BLaER1 (cell line): ENCODE results near the gene ITGB5.

ENCODE experiments used
- H3K27ac ChIP-seq: shearing (Covaris generic); formaldehyde crosslinking; 2 replicates; pipeline ENCODE4 v1.8.1; 2022
- H3K27me3 ChIP-seq: shearing (Covaris generic); formaldehyde crosslinking; 2 replicates; pipeline ENCODE4 v1.8.1; 2022
- H3K36me3 ChIP-seq: shearing (Covaris generic); formaldehyde crosslinking; 2 replicates; pipeline ENCODE4 v1.8.1; 2022
- H3K4me1 ChIP-seq: shearing (Covaris generic); formaldehyde crosslinking; 2 replicates; pipeline ENCODE4 v1.8.1; 2022
- H3K4me2 ChIP-seq: shearing (Covaris generic); formaldehyde crosslinking; 2 replicates; pipeline ENCODE4 v1.8.1; 2022
- H3K4me3 ChIP-seq: shearing (Covaris generic); formaldehyde crosslinking; 2 replicates; pipeline ENCODE4 v1.8.1; 2022
- H3K9ac ChIP-seq: shearing (Covaris generic); formaldehyde crosslinking; 2 replicates; pipeline ENCODE4 v1.8.1; 2022
- H3K9me3 ChIP-seq: shearing (Covaris generic); formaldehyde crosslinking; 2 replicates; pipeline ENCODE4 v1.8.1; 2022
- H4K20me1 ChIP-seq: shearing (Covaris generic); formaldehyde crosslinking; 2 replicates; pipeline ENCODE4 v1.8.1; 2022
- Cebpa-rat ChIP-seq: shearing (Covaris generic); IDR thresholded peaks from 2 replicates; pipeline ENCODE4 v1.8.1; 2022

ITGB5 gene

GRCh38 chr3:124884474-124885101 lies 2.6 kb downstream of the ITGB5 start:
- TF ChIP-seq Cebpa-rat, result no peak
- Histone ChIP-seq H3K4me2 (no peak overlapping the region), H4K20me1 (peaks cover 36% of the 10 kb centered on the region), H3K27ac (no peak overlapping the region), H3K36me3 (no peaks in the 10 kb centered on the region), H3K4me3 (no peak overlapping the region), H3K9ac (no peak overlapping the region), H3K9me3 (no peaks in the 10 kb centered on the region), H3K27me3 (peaks cover 66% of the 10 kb centered on the region), H3K4me1 (peaks cover 22% of the 10 kb centered on the region)

- Histone ChIP-seq H3K9me3 (no peaks in the 10 kb centered on the region), H3K9ac (no peak overlapping the region), H3K4me1 (peaks cover 27% of the 10 kb centered on the region), H3K4me2 (no peak overlapping the region), H3K27me3 (peaks cover 60% of the 10 kb centered on the region), H4K20me1 (peaks cover 36% of the 10 kb centered on the region), H3K36me3 (no peaks in the 10 kb centered on the region), H3K27ac (no peak overlapping the region), H3K4me3 (no peak overlapping the region)
- TF ChIP-seq Cebpa-rat, result no peak
Measured at GRCh38 chr3:124883766-124884473, 3.2 kb downstream of the ITGB5 start.

- Histone ChIP-seq H3K4me1 (peaks cover 35% of the 10 kb centered on the region), H3K4me3 (no peak overlapping the region), H3K36me3 (no peaks in the 10 kb centered on the region), H4K20me1 (peaks cover 28% of the 10 kb centered on the region), H3K27me3 (peaks cover 51% of the 10 kb centered on the region), H3K9me3 (no peaks in the 10 kb centered on the region), H3K9ac (no peak overlapping the region), H3K27ac (no peak overlapping the region), H3K4me2 (no peak overlapping the region)
- TF ChIP-seq Cebpa-rat, result no peak
Measured at GRCh38 chr3:124882816-124883747, 4.1 kb downstream of the ITGB5 start.

GRCh38 chr3:124881976-124882697 lies 5.0 kb downstream of the ITGB5 start:
- no peaks in the 10 kb centered on the region for H3K9me3 ChIP-seq
- TF ChIP-seq Cebpa-rat, result no peak
- no peak overlapping the region for H3K4me2 ChIP-seq
- peaks cover 42% of the 10 kb centered on the region for H3K27me3 ChIP-seq
- H3K4me1 ChIP-seq, result peaks cover 27% of the 10 kb centered on the region
- H3K9ac ChIP-seq, result no peak overlapping the region
- H3K4me3 ChIP-seq, result no peak overlapping the region
- no peak overlapping the region for H3K27ac ChIP-seq
- H3K36me3 ChIP-seq, result no peaks in the 10 kb centered on the region
- H4K20me1 ChIP-seq, result peaks cover 18% of the 10 kb centered on the region

- H3K27ac ChIP-seq, result no peak overlapping the region
Measured at GRCh38 chr3:124879337-124879680, 7.9 kb downstream of the ITGB5 start.

GRCh38 chr3:124878561-124879336 lies 8.4 kb downstream of the ITGB5 start:
- H4K20me1 ChIP-seq, result no peaks in the 10 kb centered on the region; the same call in 1 of the 2 replicates
- no peaks in the 10 kb centered on the region for H3K9me3 ChIP-seq
- H3K4me2 ChIP-seq, result peak overlapping the region; percentile 71
- H3K4me1 ChIP-seq, result peaks cover 19% of the 10 kb centered on the region
- H3K36me3 ChIP-seq, result no peaks in the 10 kb centered on the region
- no peak overlapping the region for H3K27ac ChIP-seq
- H3K4me3 ChIP-seq, result no peak overlapping the region
- H3K27me3 ChIP-seq, result peaks cover 8% of the 10 kb centered on the region
- TF ChIP-seq Cebpa-rat, result no peak
- no peak overlapping the region for H3K9ac ChIP-seq

More at GRCh38 chr3:124879337-124879680, 7.9 kb downstream of the ITGB5 start:
- peaks cover 19% of the 10 kb centered on the region for H3K4me1 ChIP-seq
- peak overlapping the region; percentile 71 for H3K4me2 ChIP-seq
- H3K9me3 ChIP-seq, result no peaks in the 10 kb centered on the region
- TF ChIP-seq Cebpa-rat, result no peak
- H4K20me1 ChIP-seq, result no peaks in the 10 kb centered on the region; the same call in 1 of the 2 replicates
- no peak overlapping the region for H3K4me3 ChIP-seq
- no peaks in the 10 kb centered on the region for H3K36me3 ChIP-seq
- H3K27me3 ChIP-seq, result peaks cover 13% of the 10 kb centered on the region
- H3K9ac ChIP-seq, result no peak overlapping the region

- Histone ChIP-seq H3K36me3 (no peaks in the 10 kb centered on the region), H3K9me3 (no peaks in the 10 kb centered on the region), H3K4me1 (peaks cover 19% of the 10 kb centered on the region), H3K4me3 (no peak overlapping the region), H3K9ac (no peak overlapping the region), H3K27me3 (no peaks in the 10 kb centered on the region), H3K27ac (no peak overlapping the region), H3K4me2 (no peak overlapping the region), H4K20me1 (no peaks in the 10 kb centered on the region)
- TF ChIP-seq Cebpa-rat, result no peak
Measured at GRCh38 chr3:124877674-124878073, 9.5 kb downstream of the ITGB5 start.

- no peak overlapping the region for H3K27ac ChIP-seq
- no peak overlapping the region for H3K4me3 ChIP-seq
- no peak for TF ChIP-seq Cebpa-rat
- no peaks in the 10 kb centered on the region for H3K9me3 ChIP-seq
- no peaks in the 10 kb centered on the region for H3K36me3 ChIP-seq
- peak overlapping the region; percentile 41 for H3K4me2 ChIP-seq
- no peak overlapping the region; the same call in 1 of the 2 replicates for H3K9ac ChIP-seq
- H3K27me3 ChIP-seq, result no peaks in the 10 kb centered on the region
- H3K4me1 ChIP-seq, result peaks cover 19% of the 10 kb centered on the region
- H4K20me1 ChIP-seq, result no peaks in the 10 kb centered on the region
Measured at GRCh38 chr3:124876401-124876878, 10.7 kb downstream of the ITGB5 start.
